NCI-H460 (cell line): ENCODE results near the gene PPP2R1A. TPM values are rescaled to one million over a fixed set of nuclear protein-coding genes. Genes with fewer than 3 reads are reported as not detected.
"Not testable (repeated sequence)": the region's sequence is repeated elsewhere in the genome, so short reads cannot be mapped to it uniquely, and the experiment has no call there.

ENCODE experiments used
- DNase-seq: peaks from one replicate; pipeline ENCODE4 v3.0.0-alpha.2; 2016; ENCODE audit warnings: low read depth; ENCODE audit errors: extremely low read depth
- total RNA-seq: library from RNA; depleted of rRNA; stranded (reverse); fragments of >200 nt; shearing (Covaris generic); gene quantifications from 2 replicates; pipeline ENCODE4 v1.2.3, GENCODE V29; 2014

PPP2R1A gene
- total RNA-seq, 1 experiment from 2014 or later = 104 TPM

GRCh38 chr19:52200044-52200443, 10.2 kb downstream of the PPP2R1A start:
- DNase-seq = no peak

- not testable (repeated sequence) for DNase-seq
Observed at GRCh38 chr19:52200755-52201391, 11.0 kb downstream of the PPP2R1A start.

GRCh38 chr19:52206481-52206880, 16.6 kb downstream of the PPP2R1A start:
- DNase-seq = no peak

GRCh38 chr19:52211203-52211602, 21.4 kb downstream of the PPP2R1A start:
- no peak for DNase-seq

- no peak for DNase-seq
Observed at GRCh38 chr19:52211926-52212571, 22.2 kb downstream of the PPP2R1A start.

GRCh38 chr19:52212572-52213255, 22.9 kb downstream of the PPP2R1A start:
- DNase-seq = no peak

GRCh38 chr19:52214241-52214640, 24.4 kb downstream of the PPP2R1A start:
- no peak for DNase-seq

- no peak for DNase-seq
Observed at GRCh38 chr19:52216401-52216800, 26.5 kb downstream of the PPP2R1A start.

GRCh38 chr19:52217576-52217975, 27.7 kb downstream of the PPP2R1A start:
- no peak for DNase-seq

- DNase-seq = no peak
Observed at GRCh38 chr19:52219611-52220010, 29.8 kb downstream of the PPP2R1A start.

- no peak for DNase-seq
Observed at GRCh38 chr19:52221031-52221430, 31.2 kb downstream of the PPP2R1A start.

- no peak for DNase-seq
Observed at GRCh38 chr19:52221831-52222375, 32.1 kb downstream of the PPP2R1A start.

GRCh38 chr19:52224211-52224610, 34.4 kb downstream of the PPP2R1A start:
- no peak for DNase-seq

GRCh38 chr19:52226652-52227051, 36.8 kb downstream of the PPP2R1A start:
- DNase-seq = no peak

- DNase-seq = no peak
Observed at GRCh38 chr19:52227196-52227940, 37.5 kb downstream of the PPP2R1A start.

GRCh38 chr19:52227980-52228379, 38.1 kb downstream of the PPP2R1A start:
- DNase-seq = no peak

- no peak for DNase-seq
Observed at GRCh38 chr19:52229524-52229923, 39.7 kb downstream of the PPP2R1A start.

GRCh38 chr19:52230685-52231084, 40.8 kb downstream of the PPP2R1A start:
- no peak for DNase-seq

GRCh38 chr19:52231154-52231910, 41.5 kb downstream of the PPP2R1A start:
- DNase-seq = no peak

GRCh38 chr19:52234406-52234805, 44.6 kb downstream of the PPP2R1A start:
- no peak for DNase-seq
